Measurements from ENCODE around the gene ATP6V1G3.

The ATP6V1G3 gene

DNA sequence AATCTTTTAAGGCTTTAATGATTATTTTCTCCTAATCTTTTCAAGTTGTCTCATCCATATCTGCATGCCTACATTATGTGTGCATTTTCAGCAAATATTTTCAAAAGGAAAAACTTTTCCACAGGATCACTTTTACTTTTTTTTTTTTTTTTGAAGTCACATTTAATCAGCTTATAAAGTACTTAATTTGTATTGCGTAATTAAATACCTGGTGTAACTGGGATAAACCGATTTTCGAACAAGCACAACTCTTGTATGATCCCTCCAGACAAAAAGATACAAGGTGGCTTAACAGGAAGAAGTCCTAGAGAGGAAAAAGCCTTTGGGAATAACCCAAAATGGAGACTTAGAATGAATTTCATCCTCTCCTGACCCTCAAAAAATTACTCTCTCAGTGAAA, 1.3 kb upstream of the ATP6V1G3 start:
- TF ChIP-seq, protein P1, sequence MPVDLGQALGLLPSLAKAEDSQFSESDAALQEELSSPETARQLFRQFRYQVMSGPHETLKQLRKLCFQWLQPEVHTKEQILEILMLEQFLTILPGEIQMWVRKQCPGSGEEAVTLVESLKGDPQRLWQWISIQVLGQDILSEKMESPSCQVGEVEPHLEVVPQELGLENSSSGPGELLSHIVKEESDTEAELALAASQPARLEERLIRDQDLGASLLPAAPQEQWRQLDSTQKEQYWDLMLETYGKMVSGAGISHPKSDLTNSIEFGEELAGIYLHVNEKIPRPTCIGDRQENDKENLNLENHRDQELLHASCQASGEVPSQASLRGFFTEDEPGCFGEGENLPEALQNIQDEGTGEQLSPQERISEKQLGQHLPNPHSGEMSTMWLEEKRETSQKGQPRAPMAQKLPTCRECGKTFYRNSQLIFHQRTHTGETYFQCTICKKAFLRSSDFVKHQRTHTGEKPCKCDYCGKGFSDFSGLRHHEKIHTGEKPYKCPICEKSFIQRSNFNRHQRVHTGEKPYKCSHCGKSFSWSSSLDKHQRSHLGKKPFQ (tag by site-specific recombination; IDR thresholded peaks at IDR 0.05), result no peak
- TF ChIP-seq ZNF302 (tag by site-specific recombination; IDR thresholded peaks at IDR 0.05; ENCODE audit: low read depth) (no peak), ZNF544 (tag by site-specific recombination; IDR thresholded peaks at IDR 0.05) (no peak), SCRT1 (tag by site-specific recombination; IDR thresholded peaks at IDR 0.05; ENCODE audit: borderline replicate concordance) (no peak)
- CTCF ChIA-PET, result interaction anchor here (0.6 kb wide), 1 partner anchor 1352 kb away, joined by 3 read pairs; no protein-coding TSS in a partner anchor
- no peak overlapping the region for H3K27ac ChIP-seq (ENCODE audit: extremely low read depth, low read depth, low read length)
- H3K4me1 ChIP-seq (ENCODE audit: control insufficient read depth, insufficient read depth, low read length), result no peaks in the 10 kb centered on the region
- POLR2A ChIA-PET, result no interaction called here
- no peaks in the 10 kb centered on the region for H3K9me3 ChIP-seq (ENCODE audit: control insufficient read depth, insufficient read depth, low read depth, low read length)
- no peaks in the 10 kb centered on the region for H3K36me3 ChIP-seq (ENCODE audit: control insufficient read depth in 2 of 2, insufficient read depth in 1 of 2, low read length in 2 of 2)
- H3K4me3 ChIP-seq (ENCODE audit: low read depth, low read length), result no peak overlapping the region

DNA sequence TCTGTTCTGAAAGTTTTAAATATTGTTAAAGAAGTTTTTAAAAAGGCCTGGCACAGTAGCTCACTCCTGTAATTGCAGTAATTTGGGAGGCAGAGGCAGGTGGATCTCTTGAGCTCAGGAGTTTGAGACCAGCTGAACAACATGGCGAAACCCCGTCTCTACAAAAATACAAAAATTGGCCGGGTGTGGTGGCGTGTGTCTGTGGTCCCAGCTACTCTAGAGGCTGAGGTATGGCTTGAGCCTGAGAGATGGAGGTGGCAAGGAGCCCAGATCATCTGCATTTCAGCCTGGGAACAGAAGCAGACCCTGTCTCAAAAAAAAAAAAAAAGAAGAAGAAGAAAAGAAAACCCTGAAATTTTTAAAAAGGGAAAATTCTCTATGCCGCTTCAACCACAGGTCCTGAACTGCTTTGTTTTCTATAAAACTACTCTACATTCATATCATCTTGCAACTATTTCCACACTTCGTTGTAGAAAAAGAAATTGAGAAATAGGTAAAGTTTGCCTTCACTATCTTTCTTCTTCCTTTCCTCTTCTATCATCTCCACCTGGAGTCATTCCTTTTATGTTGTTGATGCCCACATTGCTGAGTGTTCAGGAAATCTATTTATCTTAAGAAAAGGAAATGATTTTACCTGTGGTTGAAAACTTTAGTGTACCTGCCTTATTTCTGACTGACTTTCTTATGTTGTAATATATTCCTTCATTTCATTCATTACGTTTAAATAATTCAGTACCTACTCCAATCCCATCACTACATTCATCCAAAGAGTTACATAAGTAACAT, 1.7 kb downstream of the ATP6V1G3 start:
- CTCF ChIA-PET, result no interaction called here
- Histone ChIP-seq H3K4me3 (ENCODE audit: low read depth, low read length) (no peak overlapping the region), H3K36me3 (ENCODE audit: control insufficient read depth in 2 of 2, insufficient read depth in 1 of 2, low read length in 2 of 2) (no peaks in the 10 kb centered on the region), H3K27ac (ENCODE audit: extremely low read depth, low read depth, low read length) (no peak overlapping the region), H3K4me1 (ENCODE audit: control insufficient read depth, insufficient read depth, low read length) (no peaks in the 10 kb centered on the region), H3K9me3 (ENCODE audit: control insufficient read depth, insufficient read depth, low read depth, low read length) (no peaks in the 10 kb centered on the region)
- POLR2A ChIA-PET, result no interaction called here
- TF ChIP-seq ZNF175 (tag by site-specific recombination; IDR thresholded peaks at IDR 0.05), result no peak
- TF ChIP-seq, protein P2, sequence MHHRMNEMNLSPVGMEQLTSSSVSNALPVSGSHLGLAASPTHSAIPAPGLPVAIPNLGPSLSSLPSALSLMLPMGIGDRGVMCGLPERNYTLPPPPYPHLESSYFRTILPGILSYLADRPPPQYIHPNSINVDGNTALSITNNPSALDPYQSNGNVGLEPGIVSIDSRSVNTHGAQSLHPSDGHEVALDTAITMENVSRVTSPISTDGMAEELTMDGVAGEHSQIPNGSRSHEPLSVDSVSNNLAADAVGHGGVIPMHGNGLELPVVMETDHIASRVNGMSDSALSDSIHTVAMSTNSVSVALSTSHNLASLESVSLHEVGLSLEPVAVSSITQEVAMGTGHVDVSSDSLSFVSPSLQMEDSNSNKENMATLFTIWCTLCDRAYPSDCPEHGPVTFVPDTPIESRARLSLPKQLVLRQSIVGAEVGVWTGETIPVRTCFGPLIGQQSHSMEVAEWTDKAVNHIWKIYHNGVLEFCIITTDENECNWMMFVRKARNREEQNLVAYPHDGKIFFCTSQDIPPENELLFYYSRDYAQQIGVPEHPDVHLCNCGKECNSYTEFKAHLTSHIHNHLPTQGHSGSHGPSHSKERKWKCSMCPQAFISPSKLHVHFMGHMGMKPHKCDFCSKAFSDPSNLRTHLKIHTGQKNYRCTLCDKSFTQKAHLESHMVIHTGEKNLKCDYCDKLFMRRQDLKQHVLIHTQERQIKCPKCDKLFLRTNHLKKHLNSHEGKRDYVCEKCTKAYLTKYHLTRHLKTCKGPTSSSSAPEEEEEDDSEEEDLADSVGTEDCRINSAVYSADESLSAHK (tag by site-specific recombination; IDR thresholded peaks at IDR 0.05), result no peak
- TF ChIP-seq ZNF785 (tag by site-specific recombination; IDR thresholded peaks at IDR 0.05), result no peak
- TF ChIP-seq BCL11A (tag by site-specific recombination; IDR thresholded peaks at IDR 0.05; ENCODE audit: low read depth), result no peak
- TF ChIP-seq, protein P3, sequence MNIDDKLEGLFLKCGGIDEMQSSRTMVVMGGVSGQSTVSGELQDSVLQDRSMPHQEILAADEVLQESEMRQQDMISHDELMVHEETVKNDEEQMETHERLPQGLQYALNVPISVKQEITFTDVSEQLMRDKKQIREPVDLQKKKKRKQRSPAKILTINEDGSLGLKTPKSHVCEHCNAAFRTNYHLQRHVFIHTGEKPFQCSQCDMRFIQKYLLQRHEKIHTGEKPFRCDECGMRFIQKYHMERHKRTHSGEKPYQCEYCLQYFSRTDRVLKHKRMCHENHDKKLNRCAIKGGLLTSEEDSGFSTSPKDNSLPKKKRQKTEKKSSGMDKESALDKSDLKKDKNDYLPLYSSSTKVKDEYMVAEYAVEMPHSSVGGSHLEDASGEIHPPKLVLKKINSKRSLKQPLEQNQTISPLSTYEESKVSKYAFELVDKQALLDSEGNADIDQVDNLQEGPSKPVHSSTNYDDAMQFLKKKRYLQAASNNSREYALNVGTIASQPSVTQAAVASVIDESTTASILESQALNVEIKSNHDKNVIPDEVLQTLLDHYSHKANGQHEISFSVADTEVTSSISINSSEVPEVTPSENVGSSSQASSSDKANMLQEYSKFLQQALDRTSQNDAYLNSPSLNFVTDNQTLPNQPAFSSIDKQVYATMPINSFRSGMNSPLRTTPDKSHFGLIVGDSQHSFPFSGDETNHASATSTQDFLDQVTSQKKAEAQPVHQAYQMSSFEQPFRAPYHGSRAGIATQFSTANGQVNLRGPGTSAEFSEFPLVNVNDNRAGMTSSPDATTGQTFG (tag by site-specific recombination; IDR thresholded peaks at IDR 0.05; ENCODE audit: borderline replicate concordance), result no peak
- TF ChIP-seq ZNF37A (tag by site-specific recombination; IDR thresholded peaks at IDR 0.05), result no peak
- no peak for TF ChIP-seq ZNF221 (tag by site-specific recombination; IDR thresholded peaks at IDR 0.05; ENCODE audit: borderline replicate concordance)
- TF ChIP-seq, protein P4, sequence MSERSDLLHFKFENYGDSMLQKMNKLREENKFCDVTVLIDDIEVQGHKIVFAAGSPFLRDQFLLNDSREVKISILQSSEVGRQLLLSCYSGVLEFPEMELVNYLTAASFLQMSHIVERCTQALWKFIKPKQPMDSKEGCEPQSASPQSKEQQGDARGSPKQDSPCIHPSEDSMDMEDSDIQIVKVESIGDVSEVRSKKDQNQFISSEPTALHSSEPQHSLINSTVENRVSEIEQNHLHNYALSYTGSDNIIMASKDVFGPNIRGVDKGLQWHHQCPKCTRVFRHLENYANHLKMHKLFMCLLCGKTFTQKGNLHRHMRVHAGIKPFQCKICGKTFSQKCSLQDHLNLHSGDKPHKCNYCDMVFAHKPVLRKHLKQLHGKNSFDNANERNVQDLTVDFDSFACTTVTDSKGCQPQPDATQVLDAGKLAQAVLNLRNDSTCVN (tag by site-specific recombination; optimal IDR thresholded peaks at IDR 0.05), result no peak
- TF ChIP-seq, protein P5, sequence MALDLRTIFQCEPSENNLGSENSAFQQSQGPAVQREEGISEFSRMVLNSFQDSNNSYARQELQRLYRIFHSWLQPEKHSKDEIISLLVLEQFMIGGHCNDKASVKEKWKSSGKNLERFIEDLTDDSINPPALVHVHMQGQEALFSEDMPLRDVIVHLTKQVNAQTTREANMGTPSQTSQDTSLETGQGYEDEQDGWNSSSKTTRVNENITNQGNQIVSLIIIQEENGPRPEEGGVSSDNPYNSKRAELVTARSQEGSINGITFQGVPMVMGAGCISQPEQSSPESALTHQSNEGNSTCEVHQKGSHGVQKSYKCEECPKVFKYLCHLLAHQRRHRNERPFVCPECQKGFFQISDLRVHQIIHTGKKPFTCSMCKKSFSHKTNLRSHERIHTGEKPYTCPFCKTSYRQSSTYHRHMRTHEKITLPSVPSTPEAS (tag by site-specific recombination; IDR thresholded peaks at IDR 0.05), result no peak
- no peak for TF ChIP-seq HOXC10 (CRISPR knock-in tag; IDR thresholded peaks at IDR 0.05)
- TF ChIP-seq, protein P6, sequence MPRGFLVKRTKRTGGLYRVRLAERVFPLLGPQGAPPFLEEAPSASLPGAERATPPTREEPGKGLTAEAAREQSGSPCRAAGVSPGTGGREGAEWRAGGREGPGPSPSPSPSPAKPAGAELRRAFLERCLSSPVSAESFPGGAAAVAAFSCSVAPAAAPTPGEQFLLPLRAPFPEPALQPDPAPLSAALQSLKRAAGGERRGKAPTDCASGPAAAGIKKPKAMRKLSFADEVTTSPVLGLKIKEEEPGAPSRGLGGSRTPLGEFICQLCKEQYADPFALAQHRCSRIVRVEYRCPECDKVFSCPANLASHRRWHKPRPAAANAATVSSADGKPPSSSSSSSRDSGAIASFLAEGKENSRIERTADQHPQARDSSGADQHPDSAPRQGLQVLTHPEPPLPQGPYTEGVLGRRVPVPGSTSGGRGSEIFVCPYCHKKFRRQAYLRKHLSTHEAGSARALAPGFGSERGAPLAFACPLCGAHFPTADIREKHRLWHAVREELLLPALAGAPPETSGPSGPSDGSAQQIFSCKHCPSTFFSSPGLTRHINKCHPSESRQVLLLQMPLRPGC (tag by site-specific recombination; IDR thresholded peaks at IDR 0.05), result no peak
- TF ChIP-seq, protein P7, sequence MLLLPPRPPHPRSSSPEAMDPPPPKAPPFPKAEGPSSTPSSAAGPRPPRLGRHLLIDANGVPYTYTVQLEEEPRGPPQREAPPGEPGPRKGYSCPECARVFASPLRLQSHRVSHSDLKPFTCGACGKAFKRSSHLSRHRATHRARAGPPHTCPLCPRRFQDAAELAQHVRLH (tag by site-specific recombination; IDR thresholded peaks at IDR 0.05), result no peak
- no peak for TF ChIP-seq SALL2 (tag by site-specific recombination; IDR thresholded peaks at IDR 0.05; ENCODE audit: borderline replicate concordance)
- TF ChIP-seq ZNF157 (tag by site-specific recombination; IDR thresholded peaks at IDR 0.05), result no peak

All from HEK293 (cell line).